HG03469 (cell line): ENCODE results near the gene VPS45.
"Not testable (repeated sequence)": the region's sequence is repeated elsewhere in the genome, so short reads cannot be mapped to it uniquely, and the experiment has no call there.

Source experiments
- ATAC-seq: cut with Tn5 transposase; IDR thresholded peaks from one replicate; pipeline ENCODE4 v1.9.1; 2021; ENCODE audit warnings: mild to moderate bottlenecking, moderate library complexity, moderate number of reproducible peaks; ENCODE audit not compliant: unreplicated experiment

VPS45 gene

DNA sequence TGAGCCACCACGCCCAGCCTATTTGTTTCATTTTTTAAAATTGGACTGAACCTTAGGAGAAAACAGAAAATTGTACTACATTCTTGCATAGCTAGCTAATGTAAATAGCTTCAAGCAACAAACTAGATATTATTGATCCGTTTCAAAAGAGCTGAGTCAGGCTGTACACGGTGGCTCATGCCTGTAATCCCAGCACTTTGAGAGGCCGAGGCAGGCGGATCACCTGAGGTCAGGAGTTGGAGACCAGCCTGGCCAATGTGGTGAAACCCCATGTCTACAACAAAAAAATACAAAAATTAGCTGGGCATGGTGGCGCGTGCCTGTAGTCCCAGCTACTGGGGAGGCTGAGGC lies 118.8 kb downstream of the VPS45 start:
- ATAC-seq = not testable (repeated sequence)

DNA sequence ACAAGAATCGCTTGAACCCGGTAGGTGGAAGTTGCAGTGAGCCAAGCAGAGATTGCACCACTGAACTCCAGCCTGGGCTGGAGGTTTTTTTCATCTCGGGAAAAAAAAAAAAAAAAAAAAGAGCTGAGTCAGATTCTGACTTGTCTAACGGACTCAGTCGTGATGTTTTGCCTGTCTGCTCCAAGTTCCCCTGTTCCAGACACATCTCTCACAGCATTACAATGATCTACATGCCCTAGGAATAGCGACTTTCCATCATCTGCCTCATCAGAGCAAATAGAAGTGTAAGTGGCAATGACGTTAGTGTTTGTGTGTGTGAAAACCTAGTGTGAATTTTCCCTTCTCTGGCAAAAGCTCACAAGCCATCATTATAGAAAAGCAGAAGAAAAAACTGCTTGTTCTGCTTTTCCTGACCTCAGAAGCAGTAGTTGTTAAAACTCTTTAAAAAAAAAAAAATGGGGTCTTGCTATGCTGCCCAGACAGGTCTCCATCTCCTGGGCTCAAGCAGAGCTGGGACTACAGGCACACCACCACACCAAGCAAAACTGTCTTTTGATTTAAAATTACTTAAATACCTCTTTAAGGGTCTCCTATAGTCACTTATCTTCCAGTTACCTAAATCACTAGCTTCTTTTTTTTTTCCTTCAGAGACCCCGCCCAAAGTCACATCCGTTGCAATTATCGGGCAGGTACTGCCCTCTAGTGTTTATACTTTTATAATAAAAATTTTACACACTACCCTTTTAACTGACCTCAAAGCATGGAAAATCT lies 119.4 kb downstream of the VPS45 start:
- no peak for ATAC-seq

DNA sequence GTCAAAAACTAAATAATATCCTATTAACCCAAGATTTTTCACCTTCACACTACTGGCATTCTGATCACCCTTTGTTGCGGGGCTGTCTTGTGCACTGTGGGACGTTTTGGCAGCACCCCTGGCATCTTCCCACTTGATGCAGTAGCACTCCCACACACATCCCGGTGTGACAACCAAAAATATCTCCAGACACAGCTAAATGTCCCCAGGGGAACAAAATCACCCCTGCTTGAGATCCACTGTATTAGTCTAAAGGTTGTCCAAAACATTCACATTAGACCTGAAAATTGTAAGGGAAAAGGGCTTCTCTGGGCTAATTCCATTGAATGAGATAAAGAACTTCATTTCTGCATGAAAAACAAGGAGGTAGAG lies 120.0 kb downstream of the VPS45 start:
- no peak for ATAC-seq

DNA sequence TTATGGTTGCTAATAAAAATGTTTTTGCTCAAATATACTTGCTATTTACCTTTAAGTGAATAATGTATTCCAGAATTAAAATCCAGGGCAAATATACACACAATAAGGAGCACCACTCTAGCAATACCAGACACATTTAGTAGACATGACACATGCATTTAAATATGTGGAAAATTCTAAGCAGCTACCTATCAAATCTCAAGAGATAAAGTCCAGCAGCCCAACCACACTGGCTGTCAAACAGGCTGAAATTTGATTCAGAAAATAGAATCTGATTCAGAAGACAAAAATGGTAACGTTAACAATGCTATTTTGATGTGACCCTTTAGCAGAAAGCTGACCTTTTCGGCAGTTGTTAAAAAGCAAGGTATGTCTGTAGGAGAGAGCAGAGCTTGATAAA lies 124.4 kb downstream of the VPS45 start:
- no peak for ATAC-seq

DNA sequence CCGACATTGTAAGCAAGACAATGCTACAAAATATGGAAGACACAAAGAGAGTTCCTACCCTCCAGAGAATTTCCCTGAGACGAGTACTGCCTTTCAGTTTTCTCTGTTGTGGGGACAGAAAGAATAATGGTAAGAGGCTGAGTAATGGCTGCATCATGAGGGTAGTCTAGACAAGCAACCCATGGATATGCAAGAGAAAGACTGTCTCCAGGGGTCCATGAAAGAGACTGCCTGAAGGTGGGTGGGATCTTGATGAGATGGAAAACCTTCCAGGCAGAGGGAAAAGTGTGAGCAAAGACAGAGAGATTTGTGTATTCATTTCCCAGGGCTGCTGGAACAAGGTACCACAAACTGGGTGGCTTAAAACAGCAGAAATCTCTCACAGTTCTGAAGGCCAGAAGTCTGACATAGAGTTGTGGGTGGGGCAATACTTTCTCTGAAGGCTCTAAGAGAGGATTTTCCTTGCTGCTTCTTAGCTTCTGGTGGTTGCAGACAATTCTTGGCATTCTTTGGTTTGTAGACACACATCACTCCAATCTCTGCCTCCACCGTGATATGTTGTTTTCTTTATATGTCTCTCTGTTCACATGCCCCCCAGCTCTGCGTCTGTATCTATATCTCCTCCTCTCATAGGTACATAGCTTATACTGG lies 126.9 kb downstream of the VPS45 start:
- ATAC-seq = no peak
